G401.6 (cell line): Measurements from ENCODE around the gene C1orf74.

ENCODE experiments used
- FAIRE-seq: peaks from 2 replicates; lab custom pipeline; 2012; peaks lifted over from hg19 to GRCh38; lab: Jason Lieb, UNC

Gene C1orf74

GRCh38 chr1:209742409-209743144 lies 41.8 kb downstream of the C1orf74 start:
- FAIRE-seq: no peak

GRCh38 chr1:209741889-209742288 lies 42.5 kb downstream of the C1orf74 start:
- no peak for FAIRE-seq

- FAIRE-seq: no peak
Observed at GRCh38 chr1:209741193-209741592, 43.2 kb downstream of the C1orf74 start.

- no peak for FAIRE-seq
Observed at GRCh38 chr1:209738270-209738669, 46.1 kb downstream of the C1orf74 start.

GRCh38 chr1:209737118-209737505 lies 47.2 kb downstream of the C1orf74 start:
- FAIRE-seq: no peak

DNA sequence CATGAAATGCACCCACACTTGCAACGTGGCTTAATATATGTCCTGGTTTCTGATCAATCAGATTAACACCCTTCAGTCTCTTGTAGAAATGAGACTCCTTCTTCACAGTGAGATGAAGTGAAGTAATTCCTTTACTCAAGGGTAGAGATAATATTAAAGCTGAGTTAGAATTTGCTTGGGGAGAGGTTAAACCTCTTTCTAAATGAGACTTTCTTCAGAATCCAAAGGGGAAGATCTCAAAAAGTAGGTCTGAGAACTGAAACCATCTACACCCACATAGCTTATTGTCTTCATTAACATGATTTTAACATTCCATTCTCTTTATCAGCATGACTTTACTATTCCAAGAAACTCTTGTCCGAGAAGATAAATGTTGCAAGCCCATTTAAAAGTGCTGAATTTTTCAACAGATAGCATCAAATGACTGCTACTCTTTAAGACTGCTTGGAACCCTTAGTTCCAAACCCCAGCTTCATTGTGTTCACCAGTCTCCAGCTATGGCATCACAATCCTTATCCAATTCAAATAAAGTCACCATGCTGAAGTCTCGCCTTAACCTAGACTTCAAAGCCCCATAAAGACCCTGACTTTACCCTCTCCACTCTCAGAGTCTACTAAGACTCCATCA lies 47.8 kb downstream of the C1orf74 start:
- FAIRE-seq: no peak

DNA sequence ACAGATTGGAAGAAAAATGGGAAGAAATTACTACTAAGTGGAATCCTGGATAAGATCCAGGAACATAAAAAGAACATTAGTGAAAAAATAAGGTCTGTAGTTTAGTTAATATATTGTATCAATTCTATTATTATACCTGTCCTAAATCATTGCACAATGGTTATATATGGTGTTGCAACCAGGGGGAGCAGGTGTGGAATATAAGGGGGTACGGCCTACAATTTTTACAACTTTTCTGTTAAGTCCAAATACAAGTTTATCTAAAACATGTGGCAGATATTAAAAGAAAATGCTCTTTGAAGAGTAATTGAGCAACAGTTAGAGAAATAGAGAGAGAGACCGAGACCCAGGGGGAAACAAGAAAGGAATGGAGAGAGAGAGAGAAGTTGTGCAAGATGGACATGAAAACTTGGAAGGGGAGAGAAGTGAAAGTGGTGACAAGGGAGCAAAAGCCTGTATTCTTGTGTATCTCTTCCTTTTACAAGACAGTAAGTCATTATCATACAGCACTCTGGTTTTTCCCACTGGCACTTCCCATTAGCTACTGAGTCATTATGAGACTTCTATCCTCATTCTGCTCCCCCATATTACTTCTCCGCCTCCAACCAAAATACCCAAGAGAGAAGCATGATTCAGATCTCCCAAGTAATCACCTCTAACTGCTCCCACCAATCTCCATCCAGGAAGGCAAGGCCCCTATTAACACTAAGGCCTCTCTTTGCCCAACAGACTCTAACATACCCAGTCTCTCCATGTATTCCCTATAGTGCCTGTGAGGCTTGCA lies 50.8 kb downstream of the C1orf74 start:
- FAIRE-seq: no peak

DNA sequence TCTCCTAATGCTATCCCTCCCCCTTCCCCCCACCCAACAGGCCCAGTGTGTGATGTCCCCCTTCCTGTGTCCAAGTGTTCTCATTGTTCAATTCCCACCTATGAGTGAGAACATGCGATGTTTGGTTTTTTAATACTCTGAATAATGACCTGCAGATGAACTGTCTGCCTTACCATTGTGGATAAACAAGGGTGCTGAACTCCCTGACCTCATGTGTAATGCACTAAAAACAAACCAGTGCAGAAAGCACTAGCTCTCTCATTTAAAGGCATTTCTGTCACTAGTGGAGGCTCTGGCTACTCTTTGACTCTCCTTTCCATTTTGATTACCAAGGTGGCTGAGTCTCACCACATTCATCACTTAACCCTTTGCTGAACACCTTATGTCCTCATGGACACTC lies 51.6 kb downstream of the C1orf74 start:
- FAIRE-seq: no peak

GRCh38 chr1:209729436-209729835 lies 54.9 kb downstream of the C1orf74 start:
- no peak for FAIRE-seq
